Esophagus squamous epithelium (tissue), 5 donors: ENCODE results near the gene ACTL6B. TPM values are rescaled to one million over a fixed set of nuclear protein-coding genes. Genes with fewer than 3 reads are reported as not detected.
A peak's percentile ranks its signal among the peaks of the same experiment; 100 is the strongest.

Source experiments
- DNase-seq: peaks from one replicate; lab custom pipeline; 2025; lab: John Stamatoyannopoulos, UW
- H3K27ac ChIP-seq, 4 donors: fragments of 200-600 bp; sonication (generic); one replicate each; pipeline ENCODE4 v1.5.1; 2016 to 2019; ENCODE audit warnings: mild to moderate bottlenecking in 1 of 4
- H3K27me3 ChIP-seq, 4 donors: fragments of 200-600 bp; sonication (generic); 1 replicate in 3 of 4; 2 replicates in 1 of 4; pipeline versions ENCODE4 v1.5.1 to v1.6.0; 2017 to 2021; ENCODE audit warnings: antibody characterized with exemption in 1 of 4
- H3K36me3 ChIP-seq, 3 donors: fragments of 200-600 bp; sonication (generic); one replicate each; pipeline ENCODE4 v1.5.1; 2016 to 2019
- H3K4me1 ChIP-seq, 3 donors: fragments of 200-600 bp; sonication (generic); one replicate each; pipeline ENCODE4 v1.5.1; 2017 to 2019
- H3K4me3 ChIP-seq, 4 donors: fragments of 200-600 bp; sonication (generic); 1 replicate in 3 of 4; 2 replicates in 1 of 4; pipeline ENCODE4 v1.5.1; 2016 to 2019; ENCODE audit warnings: mild to moderate bottlenecking in 2 of 4, moderate library complexity in 1 of 4
- H3K9me3 ChIP-seq, 3 donors: fragments of 200-600 bp; sonication (generic); one replicate each; pipeline ENCODE4 v1.5.1; 2016 to 2019
- CTCF ChIP-seq, 6 experiments: fragments of 450-650 bp in 4 of 6; fragments of 200-600 bp in 2 of 6; sonication (generic) in 2 of 6; IDR thresholded peaks; one replicate each; pipeline ENCODE4 v1.5.1; 2016 to 2019; ENCODE audit warnings: antibody characterized with exemption in 6 of 6, mild to moderate bottlenecking in 4 of 6, moderate library complexity in 4 of 6
- POLR2A ChIP-seq, 4 donors: fragments of 450-650 bp; IDR thresholded peaks; one replicate each; pipeline ENCODE4 v1.6.1; 2017; ENCODE audit warnings: antibody characterized with exemption in 4 of 4, mild to moderate bottlenecking in 4 of 4, moderate library complexity in 3 of 4
- WGBS, 2 donors: methylation state at CpG; one replicate each; pipeline ENCODE4 v1.1.5; 2018; 5-methylcytosine and 5-hydroxymethylcytosine counted together
- intact Hi-C: fragments of 100-400 bp; cut with DNase I; formaldehyde crosslinking; loops from one replicate; pipeline ENCODE4 v1.15.0; 2022
- total RNA-seq, 4 donors: library from RNA; depleted of rRNA; stranded (reverse); fragments of >200 nt; gene quantifications; one replicate each; pipeline ENCODE4 v1.1.0, GENCODE V29; 2016
- donor health status: DM: yes; HTN: yes; CAD: no.

ACTL6B gene
- total RNA-seq, 4 donors from 2014 or later = not detected

GRCh38 chr7:100676501-100677306 is 20.5 kb upstream of the ACTL6B start:
- 69 to 77% methylated on average over 10 to 14 of the region's 23 CpGs for WGBS, 2 donors
- DNase-seq = no peak
- Histone ChIP-seq H3K9me3 (no peaks in the 10 kb centered on the region), H3K36me3 (peaks cover 29 to 53% (median 37%) of the 10 kb centered on the region in 3 donors), H3K4me1 (peaks cover 26 to 73% (median 32%) of the 10 kb centered on the region in 3 donors), H3K27ac (peak overlapping the region; percentile 96 to 100 (median 99)), H3K4me3 (peak overlapping the region; percentile 70 to 99 (median 98)), H3K27me3 (no peaks in the 10 kb centered on the region)
- TF ChIP-seq CTCF (IDR thresholded peaks at IDR 0.05) = no peak
- TF ChIP-seq POLR2A (IDR thresholded peaks at IDR 0.05) = no peak
- intact Hi-C loops = no loop called here

- H3K27me3 ChIP-seq = no peaks in the 10 kb centered on the region
- DNase-seq = peak; percentile 63
- WGBS, 2 donors = 0 to 1% methylated on average over 8 to 19 of the region's 59 CpGs
- intact Hi-C loops = no loop called here
- peak overlapping the region; percentile 70 to 99 (median 98) for H3K4me3 ChIP-seq
- H3K4me1 ChIP-seq = peaks cover 25 to 63% (median 30%) of the 10 kb centered on the region in 3 donors
- H3K36me3 ChIP-seq = peaks cover 24 to 44% (median 33%) of the 10 kb centered on the region in 3 donors
- peak overlapping the region; percentile 96 to 100 (median 99) for H3K27ac ChIP-seq
- H3K9me3 ChIP-seq = no peaks in the 10 kb centered on the region
- peak in 2 of 4 donors; percentile 24 to 70 for TF ChIP-seq POLR2A (IDR thresholded peaks at IDR 0.05)
- TF ChIP-seq CTCF (IDR thresholded peaks at IDR 0.05) = peak in 1 of 6 experiments; percentile 4
These were observed 19.5 kb upstream of the ACTL6B start for GRCh38 chr7:100675581-100676350.

- H3K36me3 ChIP-seq = peaks cover 24 to 40% (median 33%) of the 10 kb centered on the region in 3 donors
- H3K27me3 ChIP-seq = no peaks in the 10 kb centered on the region
- H3K4me3 ChIP-seq = peak overlapping the region; percentile 70 to 99 (median 98)
- no CpG with 5 or more reads among the region's 46 CpGs for WGBS, 2 donors
- H3K9me3 ChIP-seq = no peaks in the 10 kb centered on the region
- TF ChIP-seq CTCF (IDR thresholded peaks at IDR 0.05) (no peak), POLR2A (IDR thresholded peaks at IDR 0.05) (no peak)
- intact Hi-C loops = no loop called here
- peak overlapping the region; percentile 96 to 100 (median 99) for H3K27ac ChIP-seq
- no peak for DNase-seq
- peaks cover 18 to 56% (median 23%) of the 10 kb centered on the region in 3 donors for H3K4me1 ChIP-seq
These were observed 18.8 kb upstream of the ACTL6B start for GRCh38 chr7:100675105-100675451.

GRCh38 chr7:100674411-100675104 is 18.3 kb upstream of the ACTL6B start:
- no peaks in the 10 kb centered on the region for H3K9me3 ChIP-seq
- peak overlapping the region; percentile 96 to 100 (median 99) for H3K27ac ChIP-seq
- H3K4me3 ChIP-seq = peak overlapping the region; percentile 70 to 99 (median 98)
- H3K27me3 ChIP-seq = no peaks in the 10 kb centered on the region
- WGBS, 2 donors = 0% methylated on average over 8 of the region's 43 CpGs; no CpG with 5 or more reads in 1 of the 2 donors
- TF ChIP-seq CTCF (IDR thresholded peaks at IDR 0.05) = no peak
- TF ChIP-seq POLR2A (IDR thresholded peaks at IDR 0.05) = no peak
- intact Hi-C loops = no loop called here
- peaks cover 13 to 51% (median 18%) of the 10 kb centered on the region in 3 donors for H3K4me1 ChIP-seq
- DNase-seq = no peak
- H3K36me3 ChIP-seq = peaks cover 24 to 35% (median 32%) of the 10 kb centered on the region in 3 donors
